OCI-LY1 (cell line): Measurements from ENCODE around the gene EXOSC6.
"Not testable (repeated sequence)": the region's sequence is repeated elsewhere in the genome, so short reads cannot be mapped to it uniquely, and the experiment has no call there.

Experiments
- H2AFZ ChIP-seq: fragments of 200-600 bp; sonication (generic), shearing (Covaris generic); 2 replicates; pipeline ENCODE4 v1.6.0; 2014; ENCODE audit warnings: antibody characterized with exemption, mild to moderate bottlenecking, low read length
- H3F3A ChIP-seq: fragments of 200-600 bp; sonication (generic), shearing (Covaris generic); 2 replicates; pipeline ENCODE4 v1.6.0; 2014; ENCODE audit warnings: mild to moderate bottlenecking, antibody characterized with exemption, low read length, moderate library complexity; ENCODE audit not compliant: insufficient read depth
- H3K27ac ChIP-seq: fragments of 200-600 bp; sonication (generic); 2 replicates; pipeline ENCODE4 v1.5.1; 2014; ENCODE audit warnings: low read length, mixed run types, mild to moderate bottlenecking, low read depth; ENCODE audit not compliant: poor library complexity, severe bottlenecking
- H3K27me3 ChIP-seq: fragments of 200-600 bp; sonication (generic); 2 replicates; pipeline ENCODE4 v1.6.0; 2014; ENCODE audit warnings: antibody characterized with exemption, mild to moderate bottlenecking, low read length, moderate library complexity; ENCODE audit not compliant: insufficient read depth
- H3K36me3 ChIP-seq: fragments of 200-600 bp; sonication (generic); 2 replicates; pipeline ENCODE4 v1.6.1; 2014; ENCODE audit warnings: mild to moderate bottlenecking, antibody characterized with exemption, low read length, moderate library complexity, mixed read lengths; ENCODE audit not compliant: insufficient read depth
- H3K4me1 ChIP-seq: fragments of 200-600 bp; sonication (generic); 2 replicates; pipeline ENCODE4 v1.5.1; 2014; ENCODE audit warnings: mild to moderate bottlenecking, low read length, moderate library complexity; ENCODE audit not compliant: insufficient read depth, severe bottlenecking
- H3K4me2 ChIP-seq: fragments of 200-600 bp; sonication (generic), shearing (Covaris generic); 2 replicates; pipeline ENCODE4 v1.6.1; 2014; ENCODE audit warnings: low read length
- H3K4me3 ChIP-seq: fragments of 200-600 bp; sonication (generic); 2 replicates; pipeline ENCODE4 v1.5.1; 2014; ENCODE audit warnings: low read length, low read depth, mild to moderate bottlenecking, mixed read lengths; ENCODE audit not compliant: poor library complexity, severe bottlenecking
- H3K79me2 ChIP-seq: fragments of 200-600 bp; shearing (Covaris generic); 2 replicates; pipeline ENCODE4 v1.6.1; 2016; ENCODE audit warnings: mixed run types, low read length, mixed read lengths; ENCODE audit not compliant: insufficient read depth
- H3K9ac ChIP-seq: fragments of 200-600 bp; sonication (generic), shearing (Covaris generic); 2 replicates; pipeline ENCODE4 v1.6.1; 2014; ENCODE audit warnings: mild to moderate bottlenecking, low read length, mixed read lengths
- H3K9me2 ChIP-seq: fragments of 200-600 bp; sonication (generic), shearing (Covaris generic); 2 replicates; pipeline ENCODE4 v1.6.1; 2014; ENCODE audit warnings: low read depth, mild to moderate bottlenecking, low read length, mixed read lengths
- H3K9me3 ChIP-seq: fragments of 200-600 bp; shearing (Covaris generic); 2 replicates; pipeline ENCODE4 v1.6.1; 2014; ENCODE audit warnings: low read length, mixed read lengths
- H4K20me1 ChIP-seq: fragments of 200-600 bp; sonication (generic), shearing (Covaris generic); 2 replicates; pipeline ENCODE4 v1.6.0; 2016; ENCODE audit warnings: mild to moderate bottlenecking, low read length; ENCODE audit not compliant: insufficient read depth
- CTCF ChIP-seq: fragments of 200-600 bp; sonication (generic), shearing (Covaris generic); IDR thresholded peaks from 2 replicates; pipeline ENCODE4 v1.5.1; 2017; ENCODE audit warnings: mild to moderate bottlenecking, antibody characterized with exemption, low read length, moderate library complexity, mixed read lengths
- EZH2 ChIP-seq: fragments of 200-600 bp; sonication (generic), shearing (Covaris generic); IDR thresholded peaks from 2 replicates; pipeline ENCODE4 v1.8.0; 2017; ENCODE audit warnings: borderline replicate concordance, mixed run types, mild to moderate bottlenecking, antibody characterized with exemption, low read length, moderate library complexity, mixed read lengths

The EXOSC6 gene

GRCh38 chr16:70271696-70272095 lies 20.0 kb upstream of the EXOSC6 start:
- H3K4me1 ChIP-seq: no peaks in the 10 kb centered on the region
- no peak overlapping the region for H3K9ac ChIP-seq
- no peaks in the 10 kb centered on the region for H3K9me2 ChIP-seq
- H3K9me3 ChIP-seq: no peaks in the 10 kb centered on the region
- H3K36me3 ChIP-seq: peaks cover 88% of the 10 kb centered on the region
- H3K4me2 ChIP-seq: no peak overlapping the region
- H3K4me3 ChIP-seq: no peak overlapping the region
- TF ChIP-seq CTCF: no peak
- no peak for TF ChIP-seq EZH2
- no peak overlapping the region for H3K27ac ChIP-seq
- no peaks in the 10 kb centered on the region for H3K27me3 ChIP-seq
- no peak overlapping the region for H2AFZ ChIP-seq
- no peaks in the 10 kb centered on the region for H4K20me1 ChIP-seq
- no peaks in the 10 kb centered on the region for H3F3A ChIP-seq
- H3K79me2 ChIP-seq: no peaks in the 10 kb centered on the region

- no peaks in the 10 kb centered on the region for H3F3A ChIP-seq
- H3K27me3 ChIP-seq: no peaks in the 10 kb centered on the region
- no peaks in the 10 kb centered on the region for H3K9me3 ChIP-seq
- no peaks in the 10 kb centered on the region for H4K20me1 ChIP-seq
- H3K36me3 ChIP-seq: peaks cover 94% of the 10 kb centered on the region
- H3K79me2 ChIP-seq: no peaks in the 10 kb centered on the region
- no peak overlapping the region for H3K4me2 ChIP-seq
- H3K9me2 ChIP-seq: no peaks in the 10 kb centered on the region
- no peak overlapping the region for H3K9ac ChIP-seq
- no peak overlapping the region for H3K4me3 ChIP-seq
- no peak overlapping the region for H3K27ac ChIP-seq
- no peaks in the 10 kb centered on the region for H3K4me1 ChIP-seq
- no peak for TF ChIP-seq CTCF
- no peak for TF ChIP-seq EZH2
- no peak overlapping the region for H2AFZ ChIP-seq
Measured at GRCh38 chr16:70270176-70270575, 18.4 kb upstream of the EXOSC6 start.

- Histone ChIP-seq H3K27ac (no peak overlapping the region), H3K27me3 (no peaks in the 10 kb centered on the region), H3K9ac (no peak overlapping the region), H3K36me3 (peaks cover 96% of the 10 kb centered on the region), H3K4me2 (no peak overlapping the region), H2AFZ (no peak overlapping the region), H3K9me2 (no peaks in the 10 kb centered on the region), H4K20me1 (no peaks in the 10 kb centered on the region), H3K4me3 (no peak overlapping the region), H3K79me2 (no peaks in the 10 kb centered on the region), H3K4me1 (no peaks in the 10 kb centered on the region), H3K9me3 (no peaks in the 10 kb centered on the region), H3F3A (no peaks in the 10 kb centered on the region)
- no peak for TF ChIP-seq EZH2
- no peak for TF ChIP-seq CTCF
Measured at GRCh38 chr16:70269471-70269870, 17.7 kb upstream of the EXOSC6 start.

GRCh38 chr16:70267922-70268321 lies 16.2 kb upstream of the EXOSC6 start:
- H3K27me3 ChIP-seq, H3F3A ChIP-seq, H3K4me1 ChIP-seq, H3K4me2 ChIP-seq, H3K9me2 ChIP-seq, H3K79me2 ChIP-seq, H2AFZ ChIP-seq, H3K27ac ChIP-seq, H3K9ac ChIP-seq, H3K9me3 ChIP-seq, H3K4me3 ChIP-seq, H4K20me1 ChIP-seq: not testable (repeated sequence)
- H3K36me3 ChIP-seq: peaks cover 96% of the 10 kb centered on the region
